ENCODE data around the gene IVNS1ABP. TPM values are rescaled to one million over a fixed set of nuclear protein-coding genes. Genes with fewer than 3 reads are reported as not detected.

The IVNS1ABP gene
- polyA plus RNA-seq, 1 experiment, result 59.6 TPM

DNA sequence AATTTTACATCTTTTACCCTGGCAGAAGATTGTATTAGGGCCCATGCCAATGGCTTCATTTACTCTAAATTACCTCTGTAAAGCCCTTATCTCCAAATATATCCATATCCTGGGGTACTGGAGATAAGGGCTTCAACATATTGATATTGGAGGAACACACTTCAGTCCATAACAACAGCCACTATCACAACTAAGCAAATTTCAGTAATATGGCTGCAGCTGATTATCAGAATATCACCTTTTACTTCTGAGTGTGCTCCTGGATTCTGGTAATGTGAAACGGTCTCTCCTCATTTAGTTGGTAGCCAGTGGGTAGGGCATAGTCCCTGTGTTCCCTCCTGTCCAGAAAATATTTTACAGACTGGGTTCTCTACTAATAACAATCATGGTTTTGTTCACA, 53.3 kb downstream of the IVNS1ABP start:
- TF ChIP-seq, protein P1, sequence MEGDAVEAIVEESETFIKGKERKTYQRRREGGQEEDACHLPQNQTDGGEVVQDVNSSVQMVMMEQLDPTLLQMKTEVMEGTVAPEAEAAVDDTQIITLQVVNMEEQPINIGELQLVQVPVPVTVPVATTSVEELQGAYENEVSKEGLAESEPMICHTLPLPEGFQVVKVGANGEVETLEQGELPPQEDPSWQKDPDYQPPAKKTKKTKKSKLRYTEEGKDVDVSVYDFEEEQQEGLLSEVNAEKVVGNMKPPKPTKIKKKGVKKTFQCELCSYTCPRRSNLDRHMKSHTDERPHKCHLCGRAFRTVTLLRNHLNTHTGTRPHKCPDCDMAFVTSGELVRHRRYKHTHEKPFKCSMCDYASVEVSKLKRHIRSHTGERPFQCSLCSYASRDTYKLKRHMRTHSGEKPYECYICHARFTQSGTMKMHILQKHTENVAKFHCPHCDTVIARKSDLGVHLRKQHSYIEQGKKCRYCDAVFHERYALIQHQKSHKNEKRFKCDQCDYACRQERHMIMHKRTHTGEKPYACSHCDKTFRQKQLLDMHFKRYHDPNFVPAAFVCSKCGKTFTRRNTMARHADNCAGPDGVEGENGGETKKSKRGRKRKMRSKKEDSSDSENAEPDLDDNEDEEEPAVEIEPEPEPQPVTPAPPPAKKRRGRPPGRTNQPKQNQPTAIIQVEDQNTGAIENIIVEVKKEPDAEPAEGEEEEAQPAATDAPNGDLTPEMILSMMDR (IDR thresholded peaks at IDR 0.05; ENCODE audit: low read depth, low read length), result no peak
- POLR2A ChIA-PET, result no interaction called here
- H3K9me3 ChIP-seq (ENCODE audit: control insufficient read depth, insufficient read depth, low read length), result no peaks in the 10 kb centered on the region
- no peak overlapping the region for H3K4me3 ChIP-seq (ENCODE audit: low read depth, low read length)
- no peak for DNase-seq (ENCODE audit: low read depth, low spot score)
- CTCF ChIA-PET, result interaction anchor here (1.9 kb wide), 1 partner anchor 406 kb away, joined by 8 read pairs; no protein-coding TSS in a partner anchor
- no peak overlapping the region for H3K27ac ChIP-seq (ENCODE audit: low read depth, low read length)
- H3K27me3 ChIP-seq (ENCODE audit: control insufficient read depth, insufficient read depth, low read length), result no peaks in the 10 kb centered on the region

DNA sequence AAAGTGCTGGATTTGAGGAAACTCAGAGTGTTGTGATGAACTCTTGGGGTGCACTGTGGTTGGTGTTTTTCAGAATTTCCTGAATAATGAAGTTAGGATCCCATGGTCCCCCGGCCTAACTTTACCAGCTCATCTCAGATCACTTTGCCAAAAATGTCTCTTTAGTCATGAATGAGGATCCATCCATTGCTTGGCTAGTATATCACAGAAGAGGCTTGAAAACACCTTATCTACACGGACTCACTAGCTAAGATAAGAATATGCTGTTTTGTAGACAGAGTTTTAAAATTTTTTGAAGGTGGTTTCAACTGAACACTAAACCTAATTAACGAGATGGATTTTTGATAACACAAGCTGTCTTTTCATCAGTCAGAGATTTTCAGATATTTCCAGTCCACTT, 53.8 kb downstream of the IVNS1ABP start:
- POLR2A ChIA-PET, result no interaction called here
- CTCF ChIA-PET, result no interaction called here
- H3K4me3 ChIP-seq (ENCODE audit: low read depth, low read length), result no peak overlapping the region
- H3K27me3 ChIP-seq (ENCODE audit: control insufficient read depth, insufficient read depth, low read length), result no peaks in the 10 kb centered on the region
- no peaks in the 10 kb centered on the region for H3K9me3 ChIP-seq (ENCODE audit: control insufficient read depth, insufficient read depth, low read length)
- H3K27ac ChIP-seq (ENCODE audit: low read depth, low read length), result no peak overlapping the region
- TF ChIP-seq, protein P1 (IDR thresholded peaks at IDR 0.05; ENCODE audit: low read depth, low read length), result no peak
- no peak for DNase-seq (ENCODE audit: low read depth, low spot score)

DNA sequence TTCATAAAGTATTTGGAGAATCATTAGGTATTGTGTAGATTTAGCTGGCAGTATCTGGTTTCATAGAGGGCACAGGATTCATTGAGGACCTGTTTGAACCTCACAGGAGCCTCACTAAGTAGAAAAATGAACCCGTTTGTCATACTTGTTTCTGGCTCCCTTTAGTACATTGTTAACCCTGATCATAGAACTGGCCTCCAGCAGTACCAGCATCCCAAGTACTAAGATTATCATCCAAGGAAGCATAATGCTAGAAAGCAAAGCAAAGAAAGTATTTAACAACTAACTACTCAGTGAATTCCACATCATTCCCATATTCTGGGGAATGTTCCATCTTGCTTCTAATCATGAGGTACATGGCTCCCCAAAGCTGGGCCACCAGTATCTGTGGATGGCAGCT, 54.9 kb downstream of the IVNS1ABP start:
- TF ChIP-seq, protein P1 (IDR thresholded peaks at IDR 0.05; ENCODE audit: low read depth, low read length), result no peak
- no peak for DNase-seq (ENCODE audit: low read depth, low spot score)
- Histone ChIP-seq H3K27ac (ENCODE audit: low read depth, low read length) (no peak overlapping the region), H3K9me3 (ENCODE audit: control insufficient read depth, insufficient read depth, low read length) (no peaks in the 10 kb centered on the region), H3K4me3 (ENCODE audit: low read depth, low read length) (no peak overlapping the region), H3K27me3 (ENCODE audit: control insufficient read depth, insufficient read depth, low read length) (no peaks in the 10 kb centered on the region)
- ChIA-PET POLR2A (no interaction called here), CTCF (no interaction called here)

DNA sequence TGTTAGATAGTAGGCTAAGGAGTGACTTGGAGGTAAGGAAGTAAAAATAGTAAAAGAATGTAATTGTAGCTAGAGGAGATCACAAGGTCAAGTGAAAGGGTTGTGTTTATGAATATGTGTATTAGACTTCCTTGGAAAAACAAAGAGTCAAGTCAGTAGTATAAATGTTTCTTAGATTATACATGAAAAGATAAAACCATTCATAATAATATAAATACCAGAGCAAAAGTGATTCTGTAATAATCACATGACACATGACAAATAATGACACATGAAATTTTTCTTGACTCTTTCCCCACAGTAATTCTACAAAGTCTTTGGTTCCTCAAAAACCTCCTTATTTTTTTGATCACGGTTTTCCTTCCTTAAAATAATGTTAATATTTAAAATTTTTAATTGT, 56.4 kb downstream of the IVNS1ABP start:
- Histone ChIP-seq H3K27me3 (ENCODE audit: control insufficient read depth, insufficient read depth, low read length) (no peaks in the 10 kb centered on the region), H3K4me3 (ENCODE audit: low read depth, low read length) (no peak overlapping the region), H3K27ac (ENCODE audit: low read depth, low read length) (no peak overlapping the region), H3K9me3 (ENCODE audit: control insufficient read depth, insufficient read depth, low read length) (no peaks in the 10 kb centered on the region)
- ChIA-PET CTCF (no interaction called here), POLR2A (no interaction called here)
- DNase-seq (ENCODE audit: low read depth, low spot score), result no peak
- TF ChIP-seq, protein P1 (IDR thresholded peaks at IDR 0.05; ENCODE audit: low read depth, low read length), result no peak

DNA sequence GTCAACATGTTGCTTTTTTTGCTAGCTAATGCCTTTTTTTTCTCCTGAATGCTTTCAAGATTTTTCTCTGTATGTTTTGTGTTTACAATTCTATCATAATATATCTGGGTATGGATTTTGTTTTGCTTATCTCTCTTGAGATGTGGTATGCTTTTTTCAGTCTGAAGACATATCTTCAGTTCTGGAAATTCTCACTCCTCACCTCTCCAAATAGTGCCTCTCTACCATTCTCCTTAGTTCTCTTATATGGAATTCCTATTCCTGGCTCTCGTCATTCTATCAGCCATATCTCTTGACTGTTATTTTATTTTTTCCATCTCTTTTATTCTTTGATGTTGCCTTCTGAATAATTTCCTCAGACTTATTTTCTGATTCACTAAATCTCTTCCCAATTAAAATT, 58.4 kb downstream of the IVNS1ABP start:
- no peak overlapping the region for H3K4me3 ChIP-seq (ENCODE audit: low read depth, low read length)
- TF ChIP-seq, protein P1 (IDR thresholded peaks at IDR 0.05; ENCODE audit: low read depth, low read length), result no peak
- H3K27ac ChIP-seq (ENCODE audit: low read depth, low read length), result no peak overlapping the region
- no peaks in the 10 kb centered on the region for H3K27me3 ChIP-seq (ENCODE audit: control insufficient read depth, insufficient read depth, low read length)
- POLR2A ChIA-PET, result no interaction called here
- no peaks in the 10 kb centered on the region for H3K9me3 ChIP-seq (ENCODE audit: control insufficient read depth, insufficient read depth, low read length)
- CTCF ChIA-PET, result no interaction called here
- DNase-seq (ENCODE audit: low read depth, low spot score), result no peak

Data from AG04450 (cell line).